HG03457 (cell line): ENCODE measurements around the gene MAPK6.
"Not testable (repeated sequence)": the region's sequence is repeated elsewhere in the genome, so short reads cannot be mapped to it uniquely, and the experiment has no call there.

Experiments
- ATAC-seq: cut with Tn5 transposase; IDR thresholded peaks from one replicate; pipeline ENCODE4 v1.9.1; 2021; ENCODE audit warnings: moderate number of reproducible peaks; ENCODE audit not compliant: unreplicated experiment

Gene MAPK6

GRCh38 chr15:52078876-52079700 is 60.1 kb downstream of the MAPK6 start:
- ATAC-seq = no peak

GRCh38 chr15:52080031-52080430 is 61.0 kb downstream of the MAPK6 start:
- no peak for ATAC-seq

GRCh38 chr15:52080706-52081392 is 61.8 kb downstream of the MAPK6 start:
- no peak for ATAC-seq

- ATAC-seq = no peak
Measured at GRCh38 chr15:52082197-52083036, 63.4 kb downstream of the MAPK6 start.

GRCh38 chr15:52083037-52083359 is 64.0 kb downstream of the MAPK6 start:
- ATAC-seq = not testable (repeated sequence)

GRCh38 chr15:52083603-52084002 is 64.6 kb downstream of the MAPK6 start:
- ATAC-seq = no peak

- ATAC-seq = no peak
Measured at GRCh38 chr15:52085299-52085698, 66.3 kb downstream of the MAPK6 start.

- ATAC-seq = no peak
Measured at GRCh38 chr15:52086011-52086786, 67.2 kb downstream of the MAPK6 start.

- ATAC-seq = no peak
Measured at GRCh38 chr15:52090193-52090592, 71.2 kb downstream of the MAPK6 start.

- ATAC-seq = no peak
Measured at GRCh38 chr15:52093167-52093538, 74.1 kb downstream of the MAPK6 start.

- no peak for ATAC-seq
Measured at GRCh38 chr15:52093539-52094510, 74.8 kb downstream of the MAPK6 start.

- ATAC-seq = no peak
Measured at GRCh38 chr15:52094811-52095584, 76.0 kb downstream of the MAPK6 start.

- ATAC-seq = no peak
Measured at GRCh38 chr15:52095597-52096262, 76.7 kb downstream of the MAPK6 start.

GRCh38 chr15:52096536-52096935 is 77.5 kb downstream of the MAPK6 start:
- not testable (repeated sequence) for ATAC-seq

GRCh38 chr15:52097180-52097579 is 78.2 kb downstream of the MAPK6 start:
- ATAC-seq = no peak

- ATAC-seq = no peak
Measured at GRCh38 chr15:52098323-52098722, 79.3 kb downstream of the MAPK6 start.

GRCh38 chr15:52099651-52100272 is 80.7 kb downstream of the MAPK6 start:
- no peak for ATAC-seq
